NCI-H1930 (cell line): ENCODE results near the gene ASXL1.

ENCODE experiments used
- DNase-seq, 2 experiments: peaks; one replicate each; lab custom pipeline; 2025; lab: John Stamatoyannopoulos, UW

Gene ASXL1

DNA sequence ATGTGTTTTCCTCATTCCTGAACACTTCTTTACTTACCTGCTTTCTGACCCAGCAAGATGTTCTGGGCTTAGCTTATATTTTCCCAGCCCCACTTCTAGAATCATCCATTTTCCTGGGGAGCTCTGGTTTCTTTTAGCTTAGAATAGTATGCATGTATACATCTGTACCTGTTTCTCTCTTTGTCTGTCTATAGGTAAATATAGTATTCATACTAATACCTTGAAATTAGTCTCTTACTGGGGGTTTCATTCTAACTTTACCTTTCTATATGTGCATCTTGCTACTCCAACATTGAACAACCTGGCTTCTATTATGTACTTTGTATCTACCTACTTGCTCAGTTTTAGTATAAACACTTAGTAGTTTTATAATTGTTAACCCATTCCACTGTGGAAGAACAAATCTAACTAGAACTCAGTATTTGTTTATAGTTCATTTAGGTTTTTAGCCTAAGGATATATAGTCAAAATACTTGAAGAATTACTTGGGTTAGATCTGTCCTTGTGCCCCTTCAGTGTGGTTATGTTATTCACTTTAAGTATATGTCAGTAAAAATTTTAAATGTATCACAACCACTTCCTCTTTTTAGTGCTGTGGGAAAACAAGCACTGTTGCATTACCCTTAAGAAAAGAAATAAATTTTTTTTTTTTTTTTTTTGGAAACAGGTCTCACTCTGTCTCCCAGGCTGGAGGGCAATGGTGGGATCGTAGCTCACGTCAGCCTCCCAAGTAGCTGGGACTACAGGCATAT lies 54.0 kb downstream of the ASXL1 start:
- DNase-seq = no peak

DNA sequence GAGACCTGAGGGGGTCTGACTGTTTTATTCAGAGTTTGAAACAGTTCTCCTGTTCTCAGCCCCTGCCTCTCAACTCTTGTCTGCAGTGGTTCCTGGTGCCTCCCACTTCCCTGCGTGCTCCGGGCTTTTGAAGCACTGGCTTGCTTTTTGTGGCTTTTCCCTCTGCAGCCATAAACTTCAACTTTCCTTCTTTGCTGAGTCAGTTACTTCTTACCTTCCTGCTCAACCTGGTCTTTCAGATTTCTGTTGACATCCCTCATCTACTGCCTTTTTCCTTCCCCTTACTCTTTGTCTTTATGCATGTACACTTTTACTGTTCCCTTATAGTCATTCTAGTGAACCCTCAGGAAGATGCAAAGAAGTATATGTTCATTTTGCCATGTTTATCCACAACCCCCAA lies 57.4 kb downstream of the ASXL1 start:
- no peak for DNase-seq

DNA sequence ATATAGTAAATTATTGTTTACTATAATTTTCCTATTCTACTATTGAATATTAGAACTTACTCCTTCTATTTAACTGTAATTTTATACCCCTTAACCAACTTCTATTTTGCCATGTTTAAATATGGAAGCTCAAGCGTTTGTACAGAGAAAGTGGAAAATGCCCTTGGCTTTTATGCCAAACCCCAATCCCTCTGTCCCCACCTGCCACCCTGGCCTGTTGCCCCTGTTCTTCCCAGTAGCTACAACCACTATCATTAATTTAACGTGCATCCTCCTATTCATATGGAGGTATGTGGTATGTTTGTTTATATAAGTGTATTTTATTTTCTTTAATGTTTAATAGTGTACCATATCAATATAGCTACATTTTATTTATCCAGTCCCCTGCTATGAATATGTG lies 58.1 kb downstream of the ASXL1 start:
- DNase-seq = no peak

DNA sequence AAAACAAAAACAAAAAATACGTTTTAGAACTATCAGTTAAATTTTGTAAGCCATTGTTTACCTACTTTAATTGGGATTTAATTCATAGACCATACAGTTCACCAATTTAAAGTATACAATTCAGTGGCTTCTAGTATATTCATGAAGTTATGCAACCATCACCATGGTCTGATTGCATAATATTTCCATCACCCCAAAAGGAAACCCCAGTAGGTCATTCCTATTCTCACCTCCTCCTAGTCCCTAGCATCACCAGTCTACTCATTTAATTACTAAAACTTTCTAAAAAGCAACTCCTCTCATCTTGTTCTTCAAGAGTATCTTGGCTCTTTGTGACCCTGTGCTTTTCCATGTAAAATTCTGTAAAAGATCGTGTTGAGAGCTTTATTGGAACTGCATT lies 60.2 kb downstream of the ASXL1 start:
- DNase-seq = no peak

DNA sequence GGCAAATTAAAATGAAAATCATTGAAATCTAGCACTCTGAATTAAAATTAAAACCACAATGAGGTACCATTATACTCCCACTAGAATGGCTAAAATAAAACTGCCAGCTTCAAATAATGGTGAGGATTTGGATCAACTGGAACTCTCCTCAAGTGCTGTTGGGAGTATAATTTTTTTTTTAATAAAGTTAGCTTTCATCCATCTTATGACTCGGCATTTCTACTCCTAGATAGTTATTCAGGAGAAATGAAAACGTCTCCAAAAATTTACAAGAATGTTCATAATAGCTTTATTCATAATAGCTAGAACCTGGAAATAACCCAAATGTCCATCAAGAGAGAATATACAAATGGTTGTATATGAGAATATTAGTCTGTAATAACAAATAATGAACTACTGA lies 63.2 kb downstream of the ASXL1 start:
- DNase-seq = no peak

DNA sequence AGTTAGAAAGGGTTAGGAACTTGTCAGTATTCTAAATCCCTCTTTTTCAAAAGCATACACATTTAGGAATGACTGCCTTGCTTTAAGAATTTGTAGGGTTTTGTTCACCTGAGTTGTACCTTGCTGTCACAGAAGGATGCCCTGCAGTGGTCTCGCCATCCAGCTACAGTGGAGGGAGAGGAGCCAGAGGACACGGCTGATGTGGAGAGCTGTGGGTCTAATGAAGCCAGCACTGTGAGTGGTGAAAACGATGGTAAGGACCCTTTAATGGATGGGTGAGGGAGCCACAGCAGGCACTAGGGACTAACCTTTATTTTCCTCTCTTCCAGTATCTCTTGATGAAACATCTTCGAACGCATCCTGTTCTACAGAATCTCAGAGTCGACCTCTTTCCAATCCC lies 69.9 kb downstream of the ASXL1 start:
- DNase-seq = no peak

DNA sequence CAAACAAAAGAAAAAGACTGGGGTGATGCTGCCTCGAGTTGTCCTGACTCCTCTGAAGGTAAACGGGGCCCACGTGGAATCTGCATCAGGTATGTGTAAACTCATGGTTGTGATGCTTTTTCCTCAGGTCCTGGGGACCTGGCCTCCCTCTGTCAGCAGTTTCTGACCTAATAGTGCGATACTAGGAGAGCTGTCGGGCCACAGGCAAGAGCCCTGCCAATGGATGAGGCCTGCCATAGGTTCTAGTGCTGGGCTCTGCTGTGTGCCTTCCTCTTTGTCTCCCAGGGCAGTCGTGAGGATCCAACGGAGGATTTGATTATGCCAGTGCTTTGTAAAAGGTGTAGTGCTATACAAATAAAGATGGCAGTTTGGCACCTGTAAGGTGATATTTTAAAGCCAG lies 71.2 kb downstream of the ASXL1 start:
- DNase-seq = no peak

DNA sequence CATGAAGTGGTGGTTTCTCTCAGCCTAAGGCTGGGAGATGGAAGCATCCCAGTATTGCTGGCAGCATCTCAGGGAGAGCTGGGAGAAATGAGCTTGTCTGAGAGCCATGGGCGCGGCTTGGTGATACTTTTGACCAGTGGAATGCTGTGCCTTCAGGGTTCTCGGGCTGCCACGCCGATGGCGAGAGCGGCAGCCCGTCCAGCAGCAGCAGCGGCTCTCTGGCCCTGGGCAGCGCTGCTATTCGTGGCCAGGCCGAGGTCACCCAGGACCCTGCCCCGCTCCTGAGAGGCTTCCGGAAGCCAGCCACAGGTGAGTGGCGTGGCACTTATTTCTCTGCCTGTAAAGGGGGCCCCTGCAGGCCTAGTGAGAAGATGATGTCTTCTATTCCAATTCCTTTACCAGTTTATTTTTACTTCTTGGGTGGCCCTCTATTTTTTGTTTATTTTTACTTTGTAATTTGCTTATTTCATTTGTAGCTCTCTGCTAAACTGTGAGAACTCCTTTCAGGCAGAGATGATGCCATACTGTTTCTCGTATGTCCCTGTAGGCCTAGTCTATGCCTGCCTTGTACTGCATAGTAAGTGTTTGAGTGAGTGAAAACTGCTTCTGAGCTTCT lies 71.7 kb downstream of the ASXL1 start:
- no peak for DNase-seq

DNA sequence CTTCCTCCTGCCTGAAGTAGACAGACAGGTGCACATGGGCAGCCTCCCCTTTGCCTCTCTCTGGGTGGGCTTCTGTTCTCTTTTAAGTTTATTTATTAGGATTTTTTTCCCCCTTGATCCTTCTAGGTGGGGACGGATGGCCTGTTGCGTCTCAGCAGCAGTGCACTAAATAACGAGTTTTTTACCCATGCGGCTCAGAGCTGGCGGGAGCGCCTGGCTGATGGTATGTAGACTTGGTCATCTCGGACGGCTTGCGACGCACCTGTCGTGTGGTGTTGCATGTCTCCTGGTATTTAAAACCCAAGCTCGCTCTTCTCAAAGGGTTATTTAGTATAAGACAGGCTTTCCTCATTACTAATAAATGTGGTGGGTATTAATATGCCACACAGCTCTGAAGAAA lies 73.3 kb downstream of the ASXL1 start:
- DNase-seq = no peak

DNA sequence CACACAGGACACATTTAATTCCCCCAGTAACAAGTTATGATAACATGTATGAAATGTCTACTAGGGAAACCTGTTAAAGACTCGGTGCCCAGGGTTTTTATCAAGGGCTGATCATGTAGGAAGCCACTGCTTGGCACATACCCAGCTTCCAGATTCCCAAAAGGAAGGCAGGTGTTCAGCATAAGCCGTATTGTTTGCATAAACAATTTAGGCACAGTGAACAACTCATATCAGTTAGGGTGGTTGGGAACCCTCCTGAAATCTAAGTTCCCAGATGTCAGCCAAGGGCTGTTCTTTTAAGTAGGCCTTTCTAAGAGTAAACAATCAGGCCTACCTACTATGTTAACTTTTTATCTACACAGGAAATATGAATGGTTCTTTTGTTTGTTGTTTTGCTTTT lies 74.1 kb downstream of the ASXL1 start:
- DNase-seq = no peak

DNA sequence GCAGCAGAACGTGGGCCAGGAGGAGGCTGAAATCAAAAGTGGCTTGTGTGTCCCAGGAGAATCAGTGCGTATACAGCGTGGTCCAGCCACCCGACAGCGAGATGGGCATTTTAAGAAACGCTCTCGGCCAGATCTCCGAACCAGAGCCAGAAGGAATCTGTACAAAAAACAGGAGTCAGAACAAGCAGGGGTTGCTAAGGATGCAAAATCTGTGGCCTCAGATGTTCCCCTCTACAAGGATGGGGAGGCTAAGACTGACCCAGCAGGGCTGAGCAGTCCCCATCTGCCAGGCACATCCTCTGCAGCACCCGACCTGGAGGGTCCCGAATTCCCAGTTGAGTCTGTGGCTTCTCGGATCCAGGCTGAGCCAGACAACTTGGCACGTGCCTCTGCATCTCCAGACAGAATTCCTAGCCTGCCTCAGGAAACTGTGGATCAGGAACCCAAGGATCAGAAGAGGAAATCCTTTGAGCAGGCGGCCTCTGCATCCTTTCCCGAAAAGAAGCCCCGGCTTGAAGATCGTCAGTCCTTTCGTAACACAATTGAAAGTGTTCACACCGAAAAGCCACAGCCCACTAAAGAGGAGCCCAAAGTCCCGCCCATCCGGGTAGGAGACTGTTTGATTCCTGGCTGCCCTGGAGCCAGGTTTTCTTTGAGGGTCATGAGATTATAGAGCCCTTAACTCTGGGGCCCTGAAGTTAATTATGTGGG lies 75.3 kb downstream of the ASXL1 start:
- DNase-seq = no peak

DNA sequence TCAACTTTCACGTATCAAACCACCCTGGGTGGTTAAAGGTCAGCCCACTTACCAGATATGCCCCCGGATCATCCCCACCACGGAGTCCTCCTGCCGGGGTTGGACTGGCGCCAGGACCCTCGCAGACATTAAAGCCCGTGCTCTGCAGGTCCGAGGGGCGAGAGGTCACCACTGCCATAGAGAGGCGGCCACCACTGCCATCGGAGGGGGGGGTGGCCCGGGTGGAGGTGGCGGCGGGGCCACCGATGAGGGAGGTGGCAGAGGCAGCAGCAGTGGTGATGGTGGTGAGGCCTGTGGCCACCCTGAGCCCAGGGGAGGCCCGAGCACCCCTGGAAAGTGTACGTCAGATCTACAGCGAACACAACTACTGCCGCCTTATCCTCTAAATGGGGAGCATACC lies 76.3 kb downstream of the ASXL1 start:
- no peak for DNase-seq

DNA sequence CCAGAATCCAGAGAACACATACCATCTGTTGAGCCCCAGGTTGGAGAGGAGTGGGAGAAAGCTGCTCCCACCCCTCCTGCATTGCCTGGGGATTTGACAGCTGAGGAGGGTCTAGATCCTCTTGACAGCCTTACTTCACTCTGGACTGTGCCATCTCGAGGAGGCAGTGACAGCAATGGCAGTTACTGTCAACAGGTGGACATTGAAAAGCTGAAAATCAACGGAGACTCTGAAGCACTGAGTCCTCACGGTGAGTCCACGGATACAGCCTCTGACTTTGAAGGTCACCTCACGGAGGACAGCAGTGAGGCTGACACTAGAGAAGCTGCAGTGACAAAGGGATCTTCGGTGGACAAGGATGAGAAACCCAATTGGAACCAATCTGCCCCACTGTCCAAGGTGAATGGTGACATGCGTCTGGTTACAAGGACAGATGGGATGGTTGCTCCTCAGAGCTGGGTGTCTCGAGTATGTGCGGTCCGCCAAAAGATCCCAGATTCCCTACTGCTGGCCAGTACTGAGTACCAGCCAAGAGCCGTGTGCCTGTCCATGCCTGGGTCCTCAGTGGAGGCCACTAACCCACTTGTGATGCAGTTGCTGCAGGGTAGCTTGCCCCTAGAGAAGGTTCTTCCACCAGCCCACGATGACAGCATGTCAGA lies 77.4 kb downstream of the ASXL1 start:
- DNase-seq = no peak

DNA sequence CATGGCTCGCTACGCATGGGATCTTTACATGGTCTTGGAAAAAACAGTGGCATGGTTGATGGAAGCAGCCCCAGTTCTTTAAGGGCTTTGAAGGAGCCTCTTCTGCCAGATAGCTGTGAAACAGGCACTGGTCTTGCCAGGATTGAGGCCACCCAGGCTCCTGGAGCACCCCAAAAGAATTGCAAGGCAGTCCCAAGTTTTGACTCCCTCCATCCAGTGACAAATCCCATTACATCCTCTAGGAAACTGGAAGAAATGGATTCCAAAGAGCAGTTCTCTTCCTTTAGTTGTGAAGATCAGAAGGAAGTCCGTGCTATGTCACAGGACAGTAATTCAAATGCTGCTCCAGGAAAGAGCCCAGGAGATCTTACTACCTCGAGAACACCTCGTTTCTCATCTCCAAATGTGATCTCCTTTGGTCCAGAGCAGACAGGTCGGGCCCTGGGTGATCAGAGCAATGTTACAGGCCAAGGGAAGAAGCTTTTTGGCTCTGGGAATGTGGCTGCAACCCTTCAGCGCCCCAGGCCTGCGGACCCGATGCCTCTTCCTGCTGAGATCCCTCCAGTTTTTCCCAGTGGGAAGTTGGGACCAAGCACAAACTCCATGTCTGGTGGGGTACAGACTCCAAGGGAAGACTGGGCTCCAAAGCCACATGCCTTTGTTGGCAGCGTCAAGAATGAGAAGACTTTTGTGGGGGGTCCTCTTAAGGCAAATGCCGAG lies 78.2 kb downstream of the ASXL1 start:
- no peak for DNase-seq

DNA sequence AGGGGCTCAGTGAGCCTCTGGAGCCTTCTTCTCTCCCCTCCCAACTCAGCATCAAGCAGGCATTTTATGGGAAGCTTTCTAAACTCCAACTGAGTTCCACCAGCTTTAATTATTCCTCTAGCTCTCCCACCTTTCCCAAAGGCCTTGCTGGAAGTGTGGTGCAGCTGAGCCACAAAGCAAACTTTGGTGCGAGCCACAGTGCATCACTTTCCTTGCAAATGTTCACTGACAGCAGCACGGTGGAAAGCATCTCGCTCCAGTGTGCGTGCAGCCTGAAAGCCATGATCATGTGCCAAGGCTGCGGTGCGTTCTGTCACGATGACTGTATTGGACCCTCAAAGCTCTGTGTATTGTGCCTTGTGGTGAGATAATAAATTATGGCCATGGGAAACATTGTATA lies 78.8 kb downstream of the ASXL1 start:
- no peak for DNase-seq

DNA sequence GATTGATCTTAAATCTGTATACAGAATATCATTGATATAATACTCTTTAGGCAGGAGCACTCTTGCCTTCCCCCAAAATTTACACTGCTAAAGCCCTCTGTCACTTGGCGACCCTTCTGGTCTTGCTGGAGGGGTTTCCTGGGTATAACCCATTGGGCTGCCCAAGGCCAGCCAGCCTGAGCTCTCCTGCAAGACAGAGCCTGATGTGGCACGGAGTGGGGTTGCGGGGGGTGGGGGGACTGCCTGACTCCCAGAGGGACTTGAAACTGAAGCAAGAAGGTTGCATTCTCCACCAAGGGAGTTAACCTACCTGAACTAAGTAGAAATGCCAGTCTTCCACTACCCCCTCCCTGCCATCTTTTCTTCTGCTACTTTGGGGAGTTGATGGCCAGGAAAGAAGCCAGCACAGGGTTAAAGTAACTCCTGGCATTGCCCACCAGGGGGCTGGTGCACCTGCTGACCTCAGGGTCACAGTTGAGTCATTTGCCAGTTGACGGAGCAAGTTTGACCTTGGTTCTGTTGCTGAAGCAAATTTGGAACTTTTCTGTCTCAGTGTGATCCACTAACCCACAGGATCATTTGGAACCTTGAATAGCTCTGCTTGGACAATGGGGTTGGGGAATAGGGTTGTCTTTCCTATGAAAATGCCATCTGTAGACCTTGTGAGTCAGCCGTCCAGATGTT lies 79.4 kb downstream of the ASXL1 start:
- no peak for DNase-seq

DNA sequence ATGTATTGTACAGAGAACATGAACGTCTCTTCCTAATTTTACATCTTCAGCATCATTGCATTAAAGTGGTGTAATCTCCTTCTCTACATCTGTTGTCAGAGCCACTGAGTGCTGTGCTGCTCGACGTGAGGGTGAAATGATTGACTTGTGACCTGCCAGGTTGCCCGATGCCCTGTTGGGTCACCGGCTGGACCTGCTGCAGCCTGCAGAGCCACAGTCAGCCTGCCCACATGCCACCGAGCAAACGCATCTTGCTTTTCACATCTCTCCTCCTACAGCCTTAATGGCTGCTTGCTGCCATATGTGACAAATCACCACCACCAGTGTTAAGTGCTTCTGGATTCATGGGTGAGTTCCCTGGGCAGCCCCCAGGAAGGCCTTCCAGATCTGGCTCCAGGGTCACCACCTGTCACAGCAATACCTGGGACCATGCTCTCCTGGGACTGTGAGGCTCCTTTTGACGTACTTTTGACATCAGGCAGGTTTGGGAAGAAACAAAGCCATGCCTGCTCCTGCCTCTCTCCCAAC lies 80.3 kb downstream of the ASXL1 start:
- DNase-seq = no peak

DNA sequence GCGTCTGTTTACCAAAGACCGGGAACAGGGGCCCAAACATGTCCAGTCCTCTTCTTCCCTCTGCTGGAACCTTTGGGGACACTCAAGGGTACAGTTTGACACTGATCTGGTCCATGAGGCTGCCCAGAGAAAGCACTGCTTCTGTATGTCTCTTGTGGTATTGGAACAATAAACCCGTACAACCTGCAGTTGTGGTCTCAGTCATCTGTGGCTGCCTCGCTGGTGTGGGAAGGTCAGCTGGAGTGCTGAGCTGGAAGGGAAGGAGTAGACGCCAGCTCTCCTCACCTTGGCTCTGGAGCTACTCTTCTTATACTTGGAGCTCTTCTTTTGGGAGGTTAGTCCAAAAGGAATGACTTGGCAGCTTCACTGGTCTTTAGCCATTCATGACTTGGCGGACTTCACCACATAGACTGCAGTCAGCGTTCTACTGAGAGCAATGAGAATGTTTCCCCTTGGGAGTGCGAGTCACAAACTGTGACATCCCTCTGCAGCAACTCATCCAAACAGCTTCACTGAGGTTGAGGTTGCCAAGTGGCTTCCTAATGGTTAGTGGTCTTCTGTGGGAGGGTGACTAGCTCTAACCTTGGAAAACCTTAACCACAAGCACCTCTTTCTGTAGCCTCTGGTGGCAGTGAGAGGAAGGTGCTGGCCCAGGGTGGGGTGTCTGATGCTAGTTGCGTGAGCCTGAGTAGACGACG lies 81.2 kb downstream of the ASXL1 start:
- DNase-seq = no peak

DNA sequence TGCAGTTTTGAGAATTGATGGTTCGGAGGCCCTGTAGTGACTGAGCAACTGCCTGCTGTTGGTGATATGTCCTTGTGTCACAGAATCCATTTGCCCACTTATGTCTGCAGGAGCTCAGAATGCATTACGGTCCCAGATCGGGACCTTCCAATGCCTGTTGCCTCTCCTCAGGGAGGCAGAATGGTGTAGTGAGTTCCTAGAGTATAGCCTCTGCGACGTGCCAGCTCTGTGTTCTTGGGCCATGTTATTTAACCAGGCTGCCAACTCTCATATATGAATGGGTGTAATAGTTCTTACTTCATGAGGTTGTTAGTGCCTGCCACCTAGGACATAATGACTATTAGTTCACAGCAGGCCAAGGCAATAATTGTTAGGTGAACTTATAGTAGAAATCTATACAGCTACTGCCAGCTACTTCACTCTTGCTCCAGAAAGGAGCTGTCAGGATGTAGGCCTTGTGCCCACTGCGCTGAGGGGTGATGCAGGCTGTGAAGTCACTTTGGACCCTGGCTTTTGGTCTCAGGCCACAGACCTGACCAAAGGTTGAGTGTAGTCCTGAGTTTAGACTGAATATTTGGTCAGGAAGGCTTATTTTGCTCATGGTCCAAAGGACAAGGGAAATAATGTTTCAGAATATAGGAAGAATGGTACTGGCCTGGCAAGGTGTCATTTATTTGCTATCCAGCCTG lies 82.1 kb downstream of the ASXL1 start:
- DNase-seq = no peak

DNA sequence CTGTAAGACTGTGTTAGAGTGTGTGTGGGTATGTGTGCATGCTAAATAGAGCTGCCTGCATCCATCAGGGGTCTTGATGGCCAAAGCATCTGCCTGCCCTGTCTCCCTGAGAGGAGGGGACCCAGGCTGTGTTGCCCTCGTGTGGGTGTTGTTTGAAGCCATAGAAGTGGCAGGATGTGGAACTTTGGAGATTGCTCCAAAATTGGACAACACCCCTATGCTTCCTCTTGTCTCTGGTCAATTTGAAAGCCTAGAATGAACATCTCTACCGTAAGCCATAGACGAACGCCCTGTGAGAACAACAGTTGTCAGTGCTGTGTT lies 82.6 kb downstream of the ASXL1 start:
- DNase-seq = no peak
